ENCODE data around the gene MAIP1.
A peak's percentile ranks its signal among the peaks of the same experiment; 100 is the strongest.

Gene MAIP1

DNA sequence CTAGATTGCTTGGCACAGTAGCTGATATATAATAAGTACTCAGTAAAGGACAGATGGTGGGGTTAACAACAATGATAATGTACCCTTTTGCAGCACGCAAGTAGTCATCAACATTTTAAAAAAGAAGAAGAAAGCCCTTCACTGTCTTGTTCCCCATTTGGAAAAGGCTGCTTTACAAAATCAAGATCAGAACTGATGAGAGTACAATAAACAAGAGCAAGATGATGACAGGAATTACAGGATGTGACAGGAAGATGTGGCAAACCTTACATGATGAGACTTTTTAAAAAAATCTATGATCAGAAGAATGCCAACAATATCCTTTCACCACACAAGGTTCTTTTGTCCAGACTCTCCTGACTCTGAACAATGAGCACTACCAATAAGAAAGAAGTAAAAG lies 9.2 kb upstream of the MAIP1 start:
- DNase-seq: no peak
- H3K79me1 ChIP-seq (ENCODE audit: low read length): no peaks in the 10 kb centered on the region
- no peaks in the 10 kb centered on the region for H3K79me2 ChIP-seq (ENCODE audit: control insufficient read depth, insufficient read depth, low read length, poor library complexity)
- no peak overlapping the region for H4K8ac ChIP-seq (ENCODE audit: low read depth, low read length)
- no peak overlapping the region for H3K23ac ChIP-seq (ENCODE audit: low read length)
- H2AFZ ChIP-seq (ENCODE audit: insufficient read depth, low read length, poor library complexity): no peak overlapping the region
- H3K27ac ChIP-seq (ENCODE audit: low read depth, low read length): no peak overlapping the region
- no peak overlapping the region for H4K12ac ChIP-seq (ENCODE audit: low read depth, low read length)
- H3K9ac ChIP-seq (ENCODE audit: low read length): no peak overlapping the region
- H2AK5ac ChIP-seq (ENCODE audit: low read length): no peak overlapping the region
- no peaks in the 10 kb centered on the region for H3K27me3 ChIP-seq (ENCODE audit: insufficient read depth, low read length)
- no CpG with 5 or more reads among the region's 1 CpG for WGBS (ENCODE audit: extremely low coverage, insufficient coverage, insufficient read length)
- H3K4ac ChIP-seq (ENCODE audit: low read depth, low read length): no peak overlapping the region
- H2BK5ac ChIP-seq (ENCODE audit: low read depth, low read length, poor library complexity): no peak overlapping the region
- no peak overlapping the region for H3K14ac ChIP-seq (ENCODE audit: low read length)
- H3K4me2 ChIP-seq (ENCODE audit: low read length): no peak overlapping the region
- no peak overlapping the region for H3K4me3 ChIP-seq (ENCODE audit: low read depth, low read length)
- no peak overlapping the region for H3K18ac ChIP-seq (ENCODE audit: low read length)
- H3K4me1 ChIP-seq (ENCODE audit: control insufficient read depth in 1 of 2, insufficient read depth in 2 of 2, low read length in 2 of 2): no peaks in the 10 kb centered on the region
- no peaks in the 10 kb centered on the region for H3K9me3 ChIP-seq (ENCODE audit: insufficient read depth, low read depth, low read length)
- peaks cover 6 to 14% of the 10 kb centered on the region in 2 experiments for H3K36me3 ChIP-seq (ENCODE audit: control insufficient read depth in 1 of 2, insufficient read depth in 2 of 2, low read length in 2 of 2)
- no peak overlapping the region for H4K91ac ChIP-seq (ENCODE audit: low read depth, low read length)
- no peak overlapping the region for H2BK120ac ChIP-seq (ENCODE audit: insufficient read depth, low read length, poor library complexity)
- H2BK12ac ChIP-seq (ENCODE audit: low read length): no peak overlapping the region

DNA sequence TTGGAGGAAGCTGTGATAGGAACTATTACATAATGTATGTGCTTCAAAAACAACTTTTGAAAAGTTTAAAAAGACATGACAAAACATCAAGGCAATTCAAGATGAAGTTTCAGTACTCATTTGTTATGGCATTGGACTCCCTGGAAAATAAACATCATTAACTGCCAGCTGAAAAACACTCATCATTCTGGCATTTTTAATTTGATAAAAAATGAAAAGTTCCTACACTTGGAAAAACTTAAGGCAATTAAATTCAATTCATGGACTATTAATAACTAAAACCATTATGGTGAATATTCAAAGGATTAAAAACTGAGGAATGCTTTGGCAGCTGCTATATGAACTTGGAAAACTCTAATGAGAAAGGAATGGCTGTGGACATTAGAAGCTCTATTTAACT lies 8.5 kb upstream of the MAIP1 start:
- H3K9me3 ChIP-seq (ENCODE audit: insufficient read depth, low read depth, low read length): no peaks in the 10 kb centered on the region

DNA sequence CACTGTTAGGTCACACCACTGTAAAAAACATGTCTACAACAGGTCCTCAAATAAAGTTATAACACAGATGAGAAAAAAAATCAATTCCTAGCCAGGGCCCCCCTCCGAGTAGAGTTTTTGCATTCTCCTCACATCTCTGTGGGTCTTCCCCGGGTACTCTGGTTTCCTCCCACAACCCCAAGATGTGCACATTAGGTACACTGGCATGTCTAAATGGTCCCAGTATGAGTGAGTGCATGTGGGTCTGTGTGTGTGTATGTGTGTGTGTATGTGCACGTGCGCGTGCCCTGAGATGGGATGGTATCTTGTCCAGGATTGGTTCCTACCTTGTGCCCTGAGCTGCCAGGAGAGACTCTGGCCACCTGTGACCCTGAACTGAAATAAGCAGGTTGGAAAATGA lies 5.0 kb upstream of the MAIP1 start:
- no peak overlapping the region for H3K9ac ChIP-seq (ENCODE audit: low read length)
- peaks cover 0 to 4% of the 10 kb centered on the region in 2 experiments for H3K4me1 ChIP-seq (ENCODE audit: control insufficient read depth in 1 of 2, insufficient read depth in 2 of 2, low read length in 2 of 2)
- H4K91ac ChIP-seq (ENCODE audit: low read depth, low read length): no peak overlapping the region
- H3K79me1 ChIP-seq (ENCODE audit: low read length): peaks cover 4% of the 10 kb centered on the region
- no peak overlapping the region for H2BK120ac ChIP-seq (ENCODE audit: insufficient read depth, low read length, poor library complexity)
- H2BK5ac ChIP-seq (ENCODE audit: low read depth, low read length, poor library complexity): no peak overlapping the region
- H4K12ac ChIP-seq (ENCODE audit: low read depth, low read length): no peak overlapping the region
- H2AK5ac ChIP-seq (ENCODE audit: low read length): no peak overlapping the region
- H4K8ac ChIP-seq (ENCODE audit: low read depth, low read length): no peak overlapping the region
- H3K4me2 ChIP-seq (ENCODE audit: low read length): no peak overlapping the region
- H2AFZ ChIP-seq (ENCODE audit: insufficient read depth, low read length, poor library complexity): no peak overlapping the region
- H3K36me3 ChIP-seq (ENCODE audit: control insufficient read depth in 1 of 2, insufficient read depth in 2 of 2, low read length in 2 of 2): peaks cover 6 to 12% of the 10 kb centered on the region in 2 experiments
- WGBS (ENCODE audit: extremely low coverage, insufficient coverage, insufficient read length): no CpG with 5 or more reads among the region's 5 CpGs
- H3K4ac ChIP-seq (ENCODE audit: low read depth, low read length): no peak overlapping the region
- H3K9me3 ChIP-seq (ENCODE audit: insufficient read depth, low read depth, low read length): no peaks in the 10 kb centered on the region
- DNase-seq: no peak
- peaks cover 7% of the 10 kb centered on the region for H3K79me2 ChIP-seq (ENCODE audit: control insufficient read depth, insufficient read depth, low read length, poor library complexity)
- peak overlapping the region; percentile 7 for H3K27ac ChIP-seq (ENCODE audit: low read depth, low read length)
- H3K23ac ChIP-seq (ENCODE audit: low read length): no peak overlapping the region
- H3K4me3 ChIP-seq (ENCODE audit: low read depth, low read length): no peak overlapping the region
- no peaks in the 10 kb centered on the region for H3K27me3 ChIP-seq (ENCODE audit: insufficient read depth, low read length)
- no peak overlapping the region for H3K18ac ChIP-seq (ENCODE audit: low read length)
- H2BK12ac ChIP-seq (ENCODE audit: low read length): no peak overlapping the region
- H3K14ac ChIP-seq (ENCODE audit: low read length): no peak overlapping the region

More for the DNA sequence above, 8.5 kb upstream of the MAIP1 start:
- Histone ChIP-seq H3K23ac (ENCODE audit: low read length) (no peak overlapping the region), H3K9ac (ENCODE audit: low read length) (no peak overlapping the region), H3K4me1 (ENCODE audit: control insufficient read depth in 1 of 2, insufficient read depth in 2 of 2, low read length in 2 of 2) (no peaks in the 10 kb centered on the region), H4K8ac (ENCODE audit: low read depth, low read length) (no peak overlapping the region), H2BK5ac (ENCODE audit: low read depth, low read length, poor library complexity) (no peak overlapping the region), H3K4me3 (ENCODE audit: low read depth, low read length) (no peak overlapping the region), H3K36me3 (ENCODE audit: control insufficient read depth in 1 of 2, insufficient read depth in 2 of 2, low read length in 2 of 2) (peaks cover 6 to 14% of the 10 kb centered on the region in 2 experiments), H3K4me2 (ENCODE audit: low read length) (no peak overlapping the region), H3K79me2 (ENCODE audit: control insufficient read depth, insufficient read depth, low read length, poor library complexity) (no peaks in the 10 kb centered on the region), H3K18ac (ENCODE audit: low read length) (no peak overlapping the region), H3K14ac (ENCODE audit: low read length) (no peak overlapping the region), H4K12ac (ENCODE audit: low read depth, low read length) (no peak overlapping the region), H3K79me1 (ENCODE audit: low read length) (no peaks in the 10 kb centered on the region), H2BK12ac (ENCODE audit: low read length) (no peak overlapping the region), H2AFZ (ENCODE audit: insufficient read depth, low read length, poor library complexity) (no peak overlapping the region), H3K4ac (ENCODE audit: low read depth, low read length) (no peak overlapping the region), H2AK5ac (ENCODE audit: low read length) (no peak overlapping the region), H3K27me3 (ENCODE audit: insufficient read depth, low read length) (no peaks in the 10 kb centered on the region), H4K91ac (ENCODE audit: low read depth, low read length) (no peak overlapping the region), H3K27ac (ENCODE audit: low read depth, low read length) (no peak overlapping the region), H2BK120ac (ENCODE audit: insufficient read depth, low read length, poor library complexity) (no peak overlapping the region)
- DNase-seq: no peak

GRCh38 chr2:199951023-199951422 lies 4.4 kb upstream of the MAIP1 start:
- H3K79me2 ChIP-seq (ENCODE audit: control insufficient read depth, insufficient read depth, low read length, poor library complexity): peaks cover 11% of the 10 kb centered on the region
- no peak overlapping the region for H4K91ac ChIP-seq (ENCODE audit: low read depth, low read length)
- no peak for DNase-seq
- no peak overlapping the region for H3K18ac ChIP-seq (ENCODE audit: low read length)
- H3K9ac ChIP-seq (ENCODE audit: low read length): no peak overlapping the region
- H2BK12ac ChIP-seq (ENCODE audit: low read length): no peak overlapping the region
- H3K4me2 ChIP-seq (ENCODE audit: low read length): no peak overlapping the region
- WGBS (ENCODE audit: extremely low coverage, insufficient coverage, insufficient read length): no CpG with 5 or more reads among the region's 1 CpG
- H3K14ac ChIP-seq (ENCODE audit: low read length): no peak overlapping the region
- no peak overlapping the region for H3K4me3 ChIP-seq (ENCODE audit: low read depth, low read length)
- H3K27me3 ChIP-seq (ENCODE audit: insufficient read depth, low read length): no peaks in the 10 kb centered on the region
- no peak overlapping the region for H3K23ac ChIP-seq (ENCODE audit: low read length)
- no peaks in the 10 kb centered on the region for H3K9me3 ChIP-seq (ENCODE audit: insufficient read depth, low read depth, low read length)
- no peak overlapping the region for H4K12ac ChIP-seq (ENCODE audit: low read depth, low read length)
- H2AK5ac ChIP-seq (ENCODE audit: low read length): no peak overlapping the region
- no peak overlapping the region for H2BK120ac ChIP-seq (ENCODE audit: insufficient read depth, low read length, poor library complexity)
- no peak overlapping the region for H4K8ac ChIP-seq (ENCODE audit: low read depth, low read length)
- no peak overlapping the region for H2AFZ ChIP-seq (ENCODE audit: insufficient read depth, low read length, poor library complexity)
- H3K4ac ChIP-seq (ENCODE audit: low read depth, low read length): no peak overlapping the region
- peaks cover 10% of the 10 kb centered on the region for H3K79me1 ChIP-seq (ENCODE audit: low read length)
- H3K27ac ChIP-seq (ENCODE audit: low read depth, low read length): no peak overlapping the region
- H2BK5ac ChIP-seq (ENCODE audit: low read depth, low read length, poor library complexity): no peak overlapping the region
- peaks cover 0 to 4% of the 10 kb centered on the region in 2 experiments for H3K4me1 ChIP-seq (ENCODE audit: control insufficient read depth in 1 of 2, insufficient read depth in 2 of 2, low read length in 2 of 2)
- H3K36me3 ChIP-seq (ENCODE audit: control insufficient read depth in 1 of 2, insufficient read depth in 2 of 2, low read length in 2 of 2): peaks cover 6 to 9% of the 10 kb centered on the region in 2 experiments
